ENCODE results near the gene PPP1R3F. TPM values are rescaled to one million over a fixed set of nuclear protein-coding genes. Genes with fewer than 3 reads are reported as not detected.

Gene PPP1R3F
- total and polyA plus RNA-seq, 9 of the 15 experiments (the other 6 are each of a cell fraction or from before 2014, with no cell fraction given) = 0.03 to 0.91 (median 0.43) TPM; not detected in 1

Other genes with a start within 250 kb of the PPP1R3F start
Only the 7 nearest of the 15 such genes appear.
- gene SYP, start 69.6 kb upstream of the PPP1R3F start, total RNA-seq (2014; rRNA removed) = 3.4 and 3.9 TPM in 2 replicates
- gene SYP, start 69.6 kb upstream of the PPP1R3F start, total RNA-seq (2014; rRNA removed; fragmentation: Illumina TruSeq; extraction: Trizol) = 2.2 and 2.6 TPM in 2 replicates
- gene SYP, start 69.6 kb upstream of the PPP1R3F start, total RNA-seq (2015; rRNA removed; fragmentation: Illumina TruSeq; extraction: Trizol) = 1.5 and 1.6 TPM in 2 replicates
- gene SYP, start 69.6 kb upstream of the PPP1R3F start, total RNA-seq (2021) = 2.1 and 3.0 TPM in 2 replicates
- 3.9 and 5.1 TPM in 2 replicates for gene SYP, start 69.6 kb upstream of the PPP1R3F start, polyA plus RNA-seq (2011; rRNA removed)
- gene SYP, start 69.6 kb upstream of the PPP1R3F start, polyA plus RNA-seq (2014; fragmentation: Illumina TruSeq; extraction: Trizol) = 2.4 and 2.9 TPM in 2 replicates
- under 1 TPM; 0.48 to 0.52 TPM for gene SYP, start 69.6 kb upstream of the PPP1R3F start, polyA plus RNA-seq (2014; fragmentation: Nextera tagmentation; extraction: Ambion mirVana)
- gene SYP, start 69.6 kb upstream of the PPP1R3F start, polyA plus RNA-seq (2014; rRNA removed) = 3.6 and 4.3 TPM in 2 replicates
- gene CACNA1F, start 36.5 kb upstream of the PPP1R3F start, total RNA-seq (2014; rRNA removed) = under 0.01 TPM in 1 of 2 replicates, not detected in the other
- not detected in 2 replicates for gene CACNA1F, start 36.5 kb upstream of the PPP1R3F start, total RNA-seq (2014; rRNA removed; fragmentation: Illumina TruSeq; extraction: Trizol)
- not detected in 2 replicates for gene CACNA1F, start 36.5 kb upstream of the PPP1R3F start, total RNA-seq (2015; rRNA removed; fragmentation: Illumina TruSeq; extraction: Trizol)
- 0.04 TPM in 2 replicates for gene CACNA1F, start 36.5 kb upstream of the PPP1R3F start, total RNA-seq (2021)
- 0.13 and 0.37 TPM in 2 replicates for gene CACNA1F, start 36.5 kb upstream of the PPP1R3F start, polyA plus RNA-seq (2011; rRNA removed)
- 0.01 and 0.03 TPM in 2 replicates for gene CACNA1F, start 36.5 kb upstream of the PPP1R3F start, polyA plus RNA-seq (2014; fragmentation: Illumina TruSeq; extraction: Trizol)
- gene CACNA1F, start 36.5 kb upstream of the PPP1R3F start, polyA plus RNA-seq (2014; fragmentation: Nextera tagmentation; extraction: Ambion mirVana) = under 1 TPM in 1 of 2 experiments, not detected in 1; 0.01 TPM
- 0.15 and 0.41 TPM in 2 replicates for gene CACNA1F, start 36.5 kb upstream of the PPP1R3F start, polyA plus RNA-seq (2014; rRNA removed)
- gene CCDC22, start 34.3 kb upstream of the PPP1R3F start, total RNA-seq (2014; rRNA removed) = 13.5 and 14.0 TPM in 2 replicates
- gene CCDC22, start 34.3 kb upstream of the PPP1R3F start, total RNA-seq (2014; rRNA removed; fragmentation: Illumina TruSeq; extraction: Trizol) = 2.5 and 3.6 TPM in 2 replicates
- gene CCDC22, start 34.3 kb upstream of the PPP1R3F start, total RNA-seq (2015; rRNA removed; fragmentation: Illumina TruSeq; extraction: Trizol) = 6.6 and 7.1 TPM in 2 replicates
- gene CCDC22, start 34.3 kb upstream of the PPP1R3F start, total RNA-seq (2021) = 20.9 and 22.7 TPM in 2 replicates
- 11.7 and 26.4 TPM in 2 replicates for gene CCDC22, start 34.3 kb upstream of the PPP1R3F start, polyA plus RNA-seq (2011; rRNA removed)
- 5.1 and 12.0 TPM in 2 replicates for gene CCDC22, start 34.3 kb upstream of the PPP1R3F start, polyA plus RNA-seq (2014; fragmentation: Illumina TruSeq; extraction: Trizol)
- under 1 TPM; 0.32 to 0.74 TPM for gene CCDC22, start 34.3 kb upstream of the PPP1R3F start, polyA plus RNA-seq (2014; fragmentation: Nextera tagmentation; extraction: Ambion mirVana)
- 11.1 and 13.6 TPM in 2 replicates for gene CCDC22, start 34.3 kb upstream of the PPP1R3F start, polyA plus RNA-seq (2014; rRNA removed)
- not detected in 2 replicates for gene FOXP3, start 5.1 kb upstream of the PPP1R3F start, total RNA-seq (2014; rRNA removed)
- 0.07 TPM in 1 of 2 replicates, not detected in the other for gene FOXP3, start 5.1 kb upstream of the PPP1R3F start, total RNA-seq (2014; rRNA removed; fragmentation: Illumina TruSeq; extraction: Trizol)
- gene FOXP3, start 5.1 kb upstream of the PPP1R3F start, total RNA-seq (2015; rRNA removed; fragmentation: Illumina TruSeq; extraction: Trizol) = 0.08 TPM in 1 of 2 replicates, not detected in the other
- gene FOXP3, start 5.1 kb upstream of the PPP1R3F start, total RNA-seq (2021) = 0.16 and 0.24 TPM in 2 replicates
- 0.07 and 0.12 TPM in 2 replicates for gene FOXP3, start 5.1 kb upstream of the PPP1R3F start, polyA plus RNA-seq (2011; rRNA removed)
- gene FOXP3, start 5.1 kb upstream of the PPP1R3F start, polyA plus RNA-seq (2014; fragmentation: Illumina TruSeq; extraction: Trizol) = 0.13 and 0.29 TPM in 2 replicates
- under 1 TPM in 1 of 2 experiments, not detected in 1; 0.04 TPM for gene FOXP3, start 5.1 kb upstream of the PPP1R3F start, polyA plus RNA-seq (2014; fragmentation: Nextera tagmentation; extraction: Ambion mirVana)
- not detected in 2 replicates for gene FOXP3, start 5.1 kb upstream of the PPP1R3F start, polyA plus RNA-seq (2014; rRNA removed)
- gene GAGE10, start 33.9 kb downstream of the PPP1R3F start, total RNA-seq (2014; rRNA removed) = 0.33 TPM in 1 of 2 replicates, not detected in the other
- 0.93 and 0.95 TPM in 2 replicates for gene GAGE10, start 33.9 kb downstream of the PPP1R3F start, total RNA-seq (2014; rRNA removed; fragmentation: Illumina TruSeq; extraction: Trizol)
- not detected in 2 replicates for gene GAGE10, start 33.9 kb downstream of the PPP1R3F start, total RNA-seq (2015; rRNA removed; fragmentation: Illumina TruSeq; extraction: Trizol)
- gene GAGE10, start 33.9 kb downstream of the PPP1R3F start, total RNA-seq (2021) = 0.80 and 1.3 TPM in 2 replicates
- 0.70 and 3.1 TPM in 2 replicates for gene GAGE10, start 33.9 kb downstream of the PPP1R3F start, polyA plus RNA-seq (2011; rRNA removed)
- not detected in 2 replicates for gene GAGE10, start 33.9 kb downstream of the PPP1R3F start, polyA plus RNA-seq (2014; fragmentation: Illumina TruSeq; extraction: Trizol)
- under 1 TPM; 0.96 TPM for gene GAGE10, start 33.9 kb downstream of the PPP1R3F start, polyA plus RNA-seq (2014; fragmentation: Nextera tagmentation; extraction: Ambion mirVana)
- gene GAGE10, start 33.9 kb downstream of the PPP1R3F start, polyA plus RNA-seq (2014; rRNA removed) = 0.36 TPM in 1 of 2 replicates, not detected in the other
- 4.2 TPM in 1 of 2 replicates, not detected in the other for gene GAGE12J, start 52.2 kb downstream of the PPP1R3F start, total RNA-seq (2014; rRNA removed)
- gene GAGE12J, start 52.2 kb downstream of the PPP1R3F start, total RNA-seq (2014; rRNA removed; fragmentation: Illumina TruSeq; extraction: Trizol) = 2.7 TPM in 1 of 2 replicates, not detected in the other
- gene GAGE12J, start 52.2 kb downstream of the PPP1R3F start, total RNA-seq (2015; rRNA removed; fragmentation: Illumina TruSeq; extraction: Trizol) = 0.75 TPM in 1 of 2 replicates, not detected in the other
- gene GAGE12J, start 52.2 kb downstream of the PPP1R3F start, total RNA-seq (2021) = not detected in 2 replicates
- 0.24 and 0.57 TPM in 2 replicates for gene GAGE12J, start 52.2 kb downstream of the PPP1R3F start, polyA plus RNA-seq (2011; rRNA removed)
- not detected in 2 replicates for gene GAGE12J, start 52.2 kb downstream of the PPP1R3F start, polyA plus RNA-seq (2014; fragmentation: Illumina TruSeq; extraction: Trizol)
- gene GAGE12J, start 52.2 kb downstream of the PPP1R3F start, polyA plus RNA-seq (2014; fragmentation: Nextera tagmentation; extraction: Ambion mirVana) = under 1 TPM; 0.72 to 0.84 TPM
- 0.20 TPM in 1 of 2 replicates, not detected in the other for gene GAGE12J, start 52.2 kb downstream of the PPP1R3F start, polyA plus RNA-seq (2014; rRNA removed)
- gene GAGE13, start 61.8 kb downstream of the PPP1R3F start, total RNA-seq (2014; rRNA removed) = 300 and 506 TPM in 2 replicates
- 88.3 and 128 TPM in 2 replicates for gene GAGE13, start 61.8 kb downstream of the PPP1R3F start, total RNA-seq (2014; rRNA removed; fragmentation: Illumina TruSeq; extraction: Trizol)
- 98.4 and 105 TPM in 2 replicates for gene GAGE13, start 61.8 kb downstream of the PPP1R3F start, total RNA-seq (2015; rRNA removed; fragmentation: Illumina TruSeq; extraction: Trizol)
- gene GAGE13, start 61.8 kb downstream of the PPP1R3F start, total RNA-seq (2021) = 77.6 and 79.1 TPM in 2 replicates
- 63.6 and 154 TPM in 2 replicates for gene GAGE13, start 61.8 kb downstream of the PPP1R3F start, polyA plus RNA-seq (2011; rRNA removed)
- 31.6 and 41.1 TPM in 2 replicates for gene GAGE13, start 61.8 kb downstream of the PPP1R3F start, polyA plus RNA-seq (2014; fragmentation: Illumina TruSeq; extraction: Trizol)
- gene GAGE13, start 61.8 kb downstream of the PPP1R3F start, polyA plus RNA-seq (2014; fragmentation: Nextera tagmentation; extraction: Ambion mirVana) = 100 to 1,000 TPM; 460 to 493 TPM
- gene GAGE13, start 61.8 kb downstream of the PPP1R3F start, polyA plus RNA-seq (2014; rRNA removed) = 224 and 284 TPM in 2 replicates

Data from K562 (cell line).